ENCODE data around the gene UGDH. TPM values are rescaled to one million over a fixed set of nuclear protein-coding genes. Genes with fewer than 3 reads are reported as not detected.
"Not testable (repeated sequence)": the region's sequence is repeated elsewhere in the genome, so short reads cannot be mapped to it uniquely, and the experiment has no call there.

UGDH gene
- polyA plus RNA-seq, 5 donors, result 87.4 to 102 (median 98.1) TPM

- DNase-seq, result not testable (repeated sequence)
Measured at GRCh38 chr4:39532237-39532636, 5.0 kb upstream of the UGDH start.

DNA sequence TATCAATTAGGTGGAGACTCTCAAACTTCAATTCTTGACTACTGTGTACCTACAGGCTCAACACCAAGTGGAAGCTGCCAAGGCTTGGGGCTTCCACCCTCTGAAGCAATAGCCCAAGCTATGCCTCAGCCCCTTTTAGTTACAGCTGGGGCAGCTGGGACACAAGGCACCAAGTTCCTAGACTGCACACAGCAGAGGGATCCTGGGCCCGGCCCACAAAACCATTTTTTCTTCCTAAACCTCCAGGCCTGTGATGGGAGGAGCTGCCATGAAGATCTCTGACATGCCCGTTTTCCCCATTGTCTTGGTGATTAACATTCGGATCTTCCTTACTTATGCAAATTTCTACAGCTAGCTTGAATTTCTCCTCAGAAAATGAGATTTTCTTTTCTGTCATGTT lies 3.4 kb upstream of the UGDH start:
- no peak for DNase-seq

DNA sequence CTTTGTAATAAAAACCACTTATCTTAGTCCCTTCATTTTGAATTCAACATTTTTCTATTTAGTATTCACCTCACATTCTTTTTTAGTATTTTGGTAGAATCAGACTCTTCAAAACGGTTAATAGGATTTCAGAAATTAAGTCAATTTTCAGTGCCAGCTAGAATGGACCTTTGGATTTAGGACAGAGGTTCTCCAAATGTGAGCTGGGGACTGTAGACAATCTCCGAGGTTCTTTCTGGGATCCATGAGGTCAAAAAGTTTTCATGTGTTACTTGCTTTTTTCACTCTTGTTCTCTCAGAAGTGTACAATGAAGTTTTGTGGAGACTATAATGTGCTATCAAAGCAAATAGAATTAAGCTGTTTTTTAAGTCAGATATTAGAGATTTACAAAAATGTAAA lies 2.3 kb upstream of the UGDH start:
- DNase-seq, result no peak

DNA sequence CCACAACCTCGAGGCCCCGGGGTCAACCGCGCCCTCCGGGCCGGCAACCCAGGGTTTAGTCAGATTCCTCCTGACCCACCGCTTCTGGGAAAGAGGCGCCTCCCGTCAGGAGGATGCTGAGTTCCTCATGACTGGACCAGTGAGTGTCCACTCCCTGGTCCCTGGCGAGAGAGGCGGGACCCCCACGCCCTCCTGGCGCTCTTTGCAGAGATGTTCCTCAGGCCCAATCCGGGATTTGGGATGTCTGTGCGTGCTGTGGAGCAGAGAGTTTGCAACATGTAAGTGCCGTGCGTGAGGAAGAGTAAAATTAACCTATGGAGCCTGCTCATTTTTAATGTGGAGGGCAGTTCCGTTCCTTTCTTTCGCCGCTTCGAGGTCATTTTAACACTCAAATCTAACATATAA lies 824 bp upstream of the UGDH start:
- DNase-seq, result no peak

GRCh38 chr4:39526765-39527295 lies 409 bp downstream of the UGDH start:
- no peak for DNase-seq

DNA sequence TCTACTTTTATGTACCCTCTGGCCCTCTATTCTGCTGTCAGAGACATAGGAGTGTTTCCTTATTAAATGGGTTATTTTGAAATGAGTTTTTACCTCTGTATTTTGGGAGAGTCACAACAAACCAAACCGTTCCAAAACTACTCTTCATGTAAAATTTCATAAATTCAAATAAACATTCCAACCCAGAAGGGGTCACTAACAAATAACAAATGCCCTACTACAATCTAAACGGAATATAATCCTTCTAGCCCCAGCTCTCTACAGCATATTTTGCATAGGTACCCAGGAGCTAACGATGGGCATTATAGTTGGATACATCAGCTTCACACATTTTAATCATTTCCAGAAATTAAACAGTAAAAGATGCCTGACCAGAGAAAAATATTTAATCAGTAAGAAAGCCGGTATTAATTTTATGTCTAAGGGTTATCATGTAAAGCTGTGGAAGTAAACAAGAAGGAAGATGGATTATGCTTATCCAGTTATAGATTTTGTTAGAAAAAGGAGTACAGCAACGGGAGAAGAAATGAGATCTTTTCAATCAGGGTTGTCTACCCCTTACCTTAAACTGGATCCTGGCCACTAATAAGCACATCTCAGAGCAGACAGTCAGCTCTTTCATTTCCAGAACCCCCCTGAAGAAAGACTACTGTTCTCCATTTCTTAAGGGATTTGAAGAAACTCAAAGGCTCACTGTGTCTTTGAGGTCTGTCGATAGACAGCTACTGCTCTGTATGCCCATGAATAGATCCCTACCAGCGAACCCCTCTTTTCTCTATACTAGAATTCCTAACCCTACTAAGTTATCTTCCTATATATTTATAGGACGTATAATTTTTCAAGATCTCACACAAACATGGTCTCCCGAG lies 1.2 kb downstream of the UGDH start:
- DNase-seq, result no peak

DNA sequence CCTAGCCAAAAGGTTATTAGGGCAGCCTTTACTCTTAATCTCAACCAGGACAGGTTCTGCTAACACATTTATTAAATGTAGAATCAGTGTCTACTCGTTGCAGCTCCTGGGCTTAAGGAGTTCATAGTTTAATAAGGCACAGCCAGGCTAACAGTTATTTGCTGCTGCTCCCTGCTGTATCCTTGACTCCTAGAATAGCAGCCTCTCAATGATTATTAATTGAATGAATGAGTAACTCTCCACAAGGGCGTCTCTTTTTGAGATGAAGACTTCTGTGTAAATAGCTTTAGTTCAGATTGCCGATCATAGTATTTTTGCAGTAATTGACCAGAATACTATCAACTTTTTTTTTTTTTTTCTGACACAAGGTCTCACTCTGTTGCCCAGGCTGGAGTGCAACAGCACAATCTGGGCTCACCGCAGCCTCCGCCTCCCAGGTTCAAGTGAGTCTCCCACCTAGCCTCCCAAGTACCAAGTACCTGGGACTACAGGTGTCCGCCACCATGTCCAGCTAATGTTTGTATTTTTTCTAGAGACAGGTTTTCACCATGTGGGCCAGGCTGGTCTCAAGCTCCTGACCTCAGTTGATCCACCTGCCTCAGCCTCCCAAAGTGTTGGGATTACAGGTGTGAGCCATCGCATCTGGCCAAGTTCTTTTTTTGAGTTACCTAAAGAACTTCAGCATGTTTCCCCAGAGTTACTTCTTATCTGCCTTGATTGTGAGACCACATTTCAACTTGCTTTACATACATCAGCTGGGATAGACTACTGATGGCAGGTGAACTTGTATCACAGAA lies 2.9 kb downstream of the UGDH start:
- no peak for DNase-seq

DNA sequence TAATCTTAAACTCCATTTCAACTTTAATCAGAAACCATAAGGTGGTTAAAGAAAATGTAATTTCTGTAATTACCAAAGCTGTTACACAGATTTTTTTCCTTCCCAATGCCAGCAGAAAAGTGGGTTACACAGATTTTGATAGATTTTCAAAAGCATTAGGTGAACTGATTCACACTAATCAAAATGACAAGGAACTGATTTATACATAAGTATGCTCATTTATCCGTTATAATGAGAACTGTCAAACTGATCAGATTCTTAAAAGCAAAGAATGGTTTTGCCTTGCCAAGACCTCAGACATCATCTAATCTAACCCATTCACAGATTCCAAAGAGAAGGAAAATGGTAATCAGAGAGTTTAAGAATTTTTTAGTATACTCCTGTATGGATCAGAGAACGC lies 5.2 kb downstream of the UGDH start:
- no peak for DNase-seq

DNA sequence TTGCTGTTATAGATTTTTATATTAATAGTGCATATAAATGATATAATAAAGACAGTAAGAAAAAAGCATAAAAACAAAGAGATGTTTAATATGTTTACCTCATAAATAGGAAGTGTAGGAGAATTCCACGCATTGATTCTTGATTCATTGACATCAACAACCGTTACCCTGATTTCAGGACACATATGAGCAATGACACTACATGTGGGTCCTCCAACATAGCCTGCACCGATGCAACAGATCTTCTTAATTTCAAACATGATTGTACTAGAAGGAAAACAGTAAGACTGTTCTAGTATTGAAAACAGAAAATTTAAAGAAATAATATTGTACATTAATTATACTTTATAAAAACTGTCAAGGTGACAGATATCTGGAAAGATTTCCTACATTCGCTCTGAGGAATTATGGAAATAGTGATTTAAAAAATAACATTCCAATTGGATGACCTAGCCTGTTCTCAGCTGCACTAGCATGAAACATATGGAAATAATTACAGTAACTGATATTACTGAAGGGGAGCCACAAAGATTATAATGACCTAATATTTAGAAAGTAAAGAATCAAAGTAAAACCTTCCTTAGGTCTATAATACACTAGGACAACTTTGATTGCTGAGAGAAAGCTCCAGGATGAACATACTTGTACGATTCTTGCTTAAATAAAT lies 5.9 kb downstream of the UGDH start:
- DNase-seq, result no peak

- DNase-seq, result no peak
Measured at GRCh38 chr4:39518484-39518883, 8.8 kb downstream of the UGDH start.

GRCh38 chr4:39516407-39516966 lies 10.8 kb downstream of the UGDH start:
- DNase-seq, result no peak

DNA sequence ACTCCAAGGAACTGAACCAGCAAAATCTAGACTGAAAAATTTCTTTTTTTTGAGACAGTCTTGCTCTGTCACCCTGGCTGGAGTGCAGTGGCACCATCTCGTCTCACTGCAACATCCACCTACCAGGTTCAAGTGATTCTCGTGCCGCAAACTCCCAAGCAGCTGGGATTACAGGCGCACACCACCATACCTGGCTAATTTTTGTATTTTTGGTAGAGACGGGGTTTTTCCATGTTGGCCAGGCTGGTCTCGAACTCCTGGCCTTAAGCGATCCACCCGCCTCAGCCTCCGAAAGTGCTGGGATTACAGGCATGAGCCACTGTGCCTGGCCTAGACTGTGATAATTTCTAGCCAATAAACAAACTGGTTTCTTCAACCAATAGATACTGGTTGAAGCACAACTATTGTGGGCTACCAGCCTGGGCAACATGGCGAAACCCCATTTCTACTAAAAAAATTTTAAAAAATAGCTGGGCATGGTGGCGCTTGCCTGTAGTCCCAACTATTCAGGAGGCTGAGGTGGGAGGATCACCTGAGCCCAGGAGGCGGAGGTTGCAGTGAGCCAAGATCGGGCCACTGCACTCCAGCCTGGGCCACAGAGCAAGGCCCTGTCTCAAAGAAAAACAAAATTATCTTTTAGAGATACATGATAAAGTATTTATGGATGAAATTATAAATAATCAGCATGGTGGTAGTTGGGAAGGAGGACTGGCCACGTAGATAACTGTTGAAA lies 11.4 kb downstream of the UGDH start:
- DNase-seq, result not testable (repeated sequence)

GRCh38 chr4:39514888-39515401 lies 12.3 kb downstream of the UGDH start:
- DNase-seq, result peak in 1 of 2 donors; percentile 12

GRCh38 chr4:39514266-39514665 lies 13.0 kb downstream of the UGDH start:
- DNase-seq, result not testable (repeated sequence)

- no peak for DNase-seq
Measured at GRCh38 chr4:39510348-39510929, 16.8 kb downstream of the UGDH start.

DNA sequence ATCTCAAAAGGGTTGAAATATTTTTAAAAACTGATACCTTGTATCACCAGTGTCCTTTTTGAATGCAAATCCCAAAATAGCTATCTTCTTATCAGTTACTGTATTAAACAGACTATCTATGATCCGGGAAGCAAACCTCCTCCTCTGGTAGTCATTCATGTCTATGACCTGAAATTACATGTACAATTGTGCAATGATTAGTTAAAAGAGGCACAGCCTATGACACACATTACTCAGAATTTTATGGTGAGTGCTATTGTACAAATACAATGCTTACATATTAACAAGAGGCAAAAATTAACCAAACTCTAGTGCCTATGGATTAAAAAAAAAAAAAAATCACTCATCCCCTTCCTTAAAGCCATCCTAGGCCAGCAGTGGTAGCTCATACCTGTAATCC lies 21.7 kb downstream of the UGDH start:
- DNase-seq, result no peak

DNA sequence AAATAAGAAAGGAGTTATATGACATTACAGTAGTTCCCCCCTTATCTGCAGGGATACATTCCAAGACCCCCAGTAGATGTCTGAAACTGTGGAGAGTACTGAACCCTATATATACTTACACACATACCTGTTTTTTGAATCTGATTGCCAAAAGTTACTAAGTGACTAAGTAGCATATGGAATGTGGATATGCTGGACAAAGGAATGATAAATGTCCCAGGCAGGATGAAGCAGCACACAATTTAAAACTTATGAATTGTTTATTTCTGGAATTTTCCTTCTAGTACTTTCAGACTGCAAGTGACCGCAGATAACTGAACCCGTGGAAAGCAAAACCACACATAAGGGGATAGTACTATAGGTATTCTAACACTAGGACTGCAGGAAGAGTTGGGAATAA lies 22.7 kb downstream of the UGDH start:
- DNase-seq, result no peak

DNA sequence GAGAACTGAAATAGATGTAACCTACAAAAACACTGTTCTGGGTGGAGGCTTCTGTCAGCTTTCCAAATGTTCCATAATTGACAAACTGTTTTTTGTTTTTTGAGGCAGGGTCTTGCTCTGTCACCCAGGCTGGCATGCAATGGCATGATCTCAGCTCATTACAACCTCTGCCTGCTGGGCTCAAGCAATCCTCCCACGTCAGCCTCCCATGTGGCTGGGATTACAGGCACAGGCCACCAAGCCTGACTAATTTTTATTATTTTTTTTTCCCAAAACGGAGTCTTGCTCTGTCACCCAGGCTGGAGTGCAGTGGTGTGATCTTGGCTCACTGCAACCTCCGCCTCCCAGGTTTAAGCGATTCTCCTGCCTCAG lies 24.6 kb downstream of the UGDH start:
- DNase-seq, result not testable (repeated sequence)

GRCh38 chr4:39502019-39502663 lies 25.1 kb downstream of the UGDH start:
- DNase-seq, result no peak

DNA sequence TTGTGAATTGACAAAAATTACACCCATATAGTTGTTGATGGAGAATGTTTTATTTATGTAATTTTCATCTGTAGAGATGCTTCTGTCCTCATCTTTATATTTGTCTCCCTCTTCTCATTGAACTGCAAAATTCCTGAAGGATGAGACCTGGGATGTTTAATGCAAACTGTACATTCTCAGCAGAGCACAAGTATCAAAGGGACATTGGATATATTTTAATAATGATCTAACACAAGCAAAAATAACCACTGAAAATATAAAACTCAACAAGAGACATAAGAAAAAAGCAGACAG lies 28.6 kb downstream of the UGDH start:
- DNase-seq, result no peak
